ENCODE data around the gene CDCA7. TPM values are rescaled to one million over a fixed set of nuclear protein-coding genes. Genes with fewer than 3 reads are reported as not detected.
"Not testable (repeated sequence)": the region's sequence is repeated elsewhere in the genome, so short reads cannot be mapped to it uniquely, and the experiment has no call there.

CDCA7 gene
- total and polyA plus RNA-seq, 4 donors = 0.69 to 17.7 (median 1.9) TPM

DNA sequence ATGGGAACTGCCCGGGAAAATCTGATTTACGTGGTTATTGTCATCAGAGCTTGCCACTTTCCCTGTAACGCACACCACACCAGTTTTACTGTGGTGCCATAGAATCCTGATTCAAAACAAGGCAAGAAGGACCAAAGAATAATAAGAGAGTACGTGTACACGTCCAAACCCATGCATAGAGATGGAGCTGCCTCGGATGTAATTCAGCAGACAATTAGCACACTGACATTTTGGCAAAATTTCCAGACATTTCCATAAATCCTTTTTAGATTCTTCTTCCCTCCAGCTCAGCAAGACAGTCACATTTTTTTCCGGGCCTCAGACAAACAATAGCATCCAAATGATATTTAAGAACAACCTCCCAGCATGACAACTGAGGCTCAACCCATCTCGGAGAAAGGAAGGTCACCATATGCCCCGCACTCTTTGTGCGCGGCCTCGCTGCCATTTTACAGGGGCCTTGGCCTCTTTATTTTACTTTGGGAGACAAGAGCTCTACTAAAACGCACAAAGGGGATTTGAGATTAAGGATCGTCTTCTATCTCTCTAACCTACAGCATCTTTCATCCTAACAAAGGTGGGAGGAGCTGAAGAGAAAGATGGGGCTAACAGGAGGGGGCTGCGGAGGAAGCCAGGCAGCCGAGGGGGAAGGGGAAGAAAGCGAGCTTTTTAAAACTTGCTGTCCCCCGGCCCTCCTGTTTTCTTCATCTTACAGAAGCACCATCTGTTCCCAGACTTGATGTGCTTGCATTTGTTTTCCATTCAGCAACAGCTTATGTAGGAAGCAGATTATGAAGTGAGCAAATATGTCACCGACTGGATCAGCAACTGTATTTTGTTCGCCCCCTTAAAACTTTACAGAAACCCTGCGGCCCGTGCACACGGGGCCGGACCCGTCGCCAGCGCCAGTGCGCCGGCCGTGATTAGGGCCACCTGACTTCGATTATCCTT, 61.0 kb downstream of the CDCA7 start:
- no peaks in the 10 kb centered on the region for H3K9me3 ChIP-seq (ENCODE audit: control insufficient read depth in 4 of 4, insufficient read depth in 3 of 4, low read length in 3 of 4)
- ATAC-seq (ENCODE audit: insufficient read depth, low FRiP score) (no peak), DNase-seq (peak; percentile 64 to 94 (median 89))
- H3K9ac ChIP-seq (ENCODE audit: insufficient read depth in 1 of 2, low read length in 2 of 2) = no peak overlapping the region
- peaks cover 0 to 3% (median 0%) of the 10 kb centered on the region in 3 donors for H3K27me3 ChIP-seq (ENCODE audit: control insufficient read depth in 3 of 3, insufficient read depth in 3 of 3, low read length in 2 of 3)
- 71 to 85% methylated on average over 31 of the region's 31 CpGs for WGBS, 2 donors
- no peak overlapping the region for H3K27ac ChIP-seq (ENCODE audit: low read depth in 1 of 2, low read length in 1 of 2)
- TF ChIP-seq, protein P1, sequence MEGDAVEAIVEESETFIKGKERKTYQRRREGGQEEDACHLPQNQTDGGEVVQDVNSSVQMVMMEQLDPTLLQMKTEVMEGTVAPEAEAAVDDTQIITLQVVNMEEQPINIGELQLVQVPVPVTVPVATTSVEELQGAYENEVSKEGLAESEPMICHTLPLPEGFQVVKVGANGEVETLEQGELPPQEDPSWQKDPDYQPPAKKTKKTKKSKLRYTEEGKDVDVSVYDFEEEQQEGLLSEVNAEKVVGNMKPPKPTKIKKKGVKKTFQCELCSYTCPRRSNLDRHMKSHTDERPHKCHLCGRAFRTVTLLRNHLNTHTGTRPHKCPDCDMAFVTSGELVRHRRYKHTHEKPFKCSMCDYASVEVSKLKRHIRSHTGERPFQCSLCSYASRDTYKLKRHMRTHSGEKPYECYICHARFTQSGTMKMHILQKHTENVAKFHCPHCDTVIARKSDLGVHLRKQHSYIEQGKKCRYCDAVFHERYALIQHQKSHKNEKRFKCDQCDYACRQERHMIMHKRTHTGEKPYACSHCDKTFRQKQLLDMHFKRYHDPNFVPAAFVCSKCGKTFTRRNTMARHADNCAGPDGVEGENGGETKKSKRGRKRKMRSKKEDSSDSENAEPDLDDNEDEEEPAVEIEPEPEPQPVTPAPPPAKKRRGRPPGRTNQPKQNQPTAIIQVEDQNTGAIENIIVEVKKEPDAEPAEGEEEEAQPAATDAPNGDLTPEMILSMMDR (IDR thresholded peaks at IDR 0.05; ENCODE audit: control extremely low read depth, extremely low read depth) = no peak
- H3K36me3 ChIP-seq (ENCODE audit: control insufficient read depth in 4 of 4, insufficient read depth in 4 of 4, low read length in 4 of 4) = no peaks in the 10 kb centered on the region
- no peak overlapping the region for H3K4me3 ChIP-seq
- peaks cover 0 to 21% (median 0%) of the 10 kb centered on the region in 5 donors for H3K4me1 ChIP-seq (ENCODE audit: control insufficient read depth in 5 of 5, insufficient read depth in 5 of 5, low read length in 5 of 5)

DNA sequence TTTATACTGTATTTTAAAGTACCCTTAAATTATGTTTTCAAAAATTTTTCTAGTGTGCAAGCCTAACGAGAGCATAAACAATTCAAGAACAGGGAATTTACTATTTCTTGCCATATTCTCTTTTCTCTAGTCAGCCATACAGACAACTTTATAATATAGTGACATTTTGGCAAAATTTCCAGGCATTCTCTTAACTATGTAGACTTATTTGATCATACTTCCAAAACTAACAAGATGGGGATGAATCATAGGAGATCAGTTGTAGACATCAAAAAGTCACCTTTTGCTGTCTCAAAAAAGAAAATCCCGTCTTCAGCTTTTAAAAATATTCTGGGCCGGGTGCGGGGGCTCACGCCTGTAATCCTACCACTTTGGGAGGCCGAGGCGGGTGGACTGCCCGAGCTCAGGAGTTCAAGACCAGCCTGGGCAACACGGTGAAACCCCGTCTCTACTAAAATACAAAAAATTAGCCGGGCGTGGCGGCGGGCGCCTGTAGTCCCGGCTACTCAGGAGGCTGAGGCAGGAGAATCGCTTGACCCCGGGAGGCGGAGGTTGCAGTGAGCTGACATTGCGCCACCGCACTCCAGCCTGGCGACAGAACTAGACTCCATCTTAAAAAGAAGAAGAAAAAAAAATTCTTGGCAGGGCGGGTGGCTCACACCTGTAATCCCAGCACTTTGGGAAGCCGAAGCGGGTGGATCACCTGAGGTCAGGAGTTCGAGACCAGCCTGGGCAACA, 61.9 kb downstream of the CDCA7 start:
- DNase-seq = not testable (repeated sequence)

DNA sequence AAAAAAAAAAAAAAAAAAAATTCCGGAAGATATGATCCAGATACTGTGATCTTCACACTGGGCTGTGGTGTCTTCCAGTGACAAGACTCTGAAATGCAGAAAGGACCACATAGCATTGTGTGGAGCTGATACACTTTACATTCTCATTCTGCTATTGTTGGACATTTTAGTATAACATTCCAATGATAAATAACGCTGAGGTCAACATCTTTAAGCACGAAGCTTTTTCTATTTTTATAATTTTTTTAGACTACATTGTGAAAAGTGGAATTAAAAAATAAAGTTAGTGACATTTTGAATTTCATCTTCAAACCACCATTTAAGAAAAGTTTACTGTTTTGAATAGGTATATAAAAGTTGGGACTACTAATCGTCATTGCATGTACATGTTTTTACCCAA, 62.7 kb downstream of the CDCA7 start:
- Histone ChIP-seq H3K27me3 (ENCODE audit: control insufficient read depth in 3 of 3, insufficient read depth in 3 of 3, low read length in 2 of 3) (peaks cover 0 to 5% (median 0%) of the 10 kb centered on the region in 3 donors), H3K27ac (ENCODE audit: low read depth in 1 of 2, low read length in 1 of 2) (no peak overlapping the region), H3K36me3 (ENCODE audit: control insufficient read depth in 4 of 4, insufficient read depth in 4 of 4, low read length in 4 of 4) (no peaks in the 10 kb centered on the region), H3K9ac (ENCODE audit: insufficient read depth in 1 of 2, low read length in 2 of 2) (no peak overlapping the region), H3K4me3 (no peak overlapping the region), H3K9me3 (ENCODE audit: control insufficient read depth in 4 of 4, insufficient read depth in 3 of 4, low read length in 3 of 4) (peaks cover 0 to 3% (median 0%) of the 10 kb centered on the region in 4 donors), H3K4me1 (ENCODE audit: control insufficient read depth in 5 of 5, insufficient read depth in 5 of 5, low read length in 5 of 5) (peaks cover 0 to 21% (median 0%) of the 10 kb centered on the region in 5 donors)
- TF ChIP-seq, protein P1 (IDR thresholded peaks at IDR 0.05; ENCODE audit: control extremely low read depth, extremely low read depth) = no peak
- WGBS, 2 donors = 87 to 94% methylated on average over 4 of the region's 4 CpGs
- DNase-seq = no peak
- ATAC-seq (ENCODE audit: insufficient read depth, low FRiP score) = no peak

More for the DNA sequence above, 61.9 kb downstream of the CDCA7 start:
- not testable (repeated sequence) for H3K4me3 ChIP-seq; H3K27ac ChIP-seq (ENCODE audit: low read depth in 1 of 2, low read length in 1 of 2); ATAC-seq (ENCODE audit: insufficient read depth, low FRiP score); H3K9me3 ChIP-seq (ENCODE audit: control insufficient read depth in 4 of 4, insufficient read depth in 3 of 4, low read length in 3 of 4); H3K9ac ChIP-seq (ENCODE audit: insufficient read depth in 1 of 2, low read length in 2 of 2); H3K27me3 ChIP-seq (ENCODE audit: control insufficient read depth in 3 of 3, insufficient read depth in 3 of 3, low read length in 2 of 3); H3K36me3 ChIP-seq (ENCODE audit: control insufficient read depth in 4 of 4, insufficient read depth in 4 of 4, low read length in 4 of 4)
- WGBS, 2 donors = 96% methylated on average over 26 of the region's 26 CpGs
- peaks cover 0 to 21% (median 0%) of the 10 kb centered on the region in 5 donors for H3K4me1 ChIP-seq (ENCODE audit: control insufficient read depth in 5 of 5, insufficient read depth in 5 of 5, low read length in 5 of 5)

DNA sequence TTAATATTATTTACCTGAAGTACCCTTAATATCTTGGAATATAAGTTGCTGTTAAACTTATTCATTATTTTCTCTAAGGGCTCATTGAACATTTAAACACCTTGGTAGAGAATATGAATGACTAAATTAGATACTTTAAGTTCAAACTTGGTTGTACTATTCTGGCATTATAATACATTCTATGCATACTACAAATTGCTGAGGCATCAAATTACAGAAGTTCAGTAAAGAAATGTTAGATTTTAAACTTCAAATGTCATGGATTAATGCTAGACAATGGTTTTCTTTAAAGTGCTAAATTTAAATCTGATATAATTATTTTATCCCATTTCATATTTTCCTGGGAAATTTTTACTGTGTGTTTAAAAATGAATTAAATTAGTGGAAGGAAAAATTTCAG, 63.1 kb downstream of the CDCA7 start:
- no peak for DNase-seq
- H3K27ac ChIP-seq (ENCODE audit: low read depth in 1 of 2, low read length in 1 of 2) = no peak overlapping the region
- TF ChIP-seq, protein P1 (IDR thresholded peaks at IDR 0.05; ENCODE audit: control extremely low read depth, extremely low read depth) = no peak

More for the DNA sequence above, 63.1 kb downstream of the CDCA7 start:
- Histone ChIP-seq H3K27me3 (ENCODE audit: control insufficient read depth in 3 of 3, insufficient read depth in 3 of 3, low read length in 2 of 3) (peaks cover 0 to 5% (median 0%) of the 10 kb centered on the region in 3 donors), H3K36me3 (ENCODE audit: control insufficient read depth in 4 of 4, insufficient read depth in 4 of 4, low read length in 4 of 4) (no peaks in the 10 kb centered on the region), H3K4me3 (no peak overlapping the region), H3K9me3 (ENCODE audit: control insufficient read depth in 4 of 4, insufficient read depth in 3 of 4, low read length in 3 of 4) (peaks cover 0 to 3% (median 0%) of the 10 kb centered on the region in 4 donors), H3K4me1 (ENCODE audit: control insufficient read depth in 5 of 5, insufficient read depth in 5 of 5, low read length in 5 of 5) (peaks cover 0 to 21% (median 0%) of the 10 kb centered on the region in 5 donors), H3K9ac (ENCODE audit: insufficient read depth in 1 of 2, low read length in 2 of 2) (no peak overlapping the region)
- no peak for ATAC-seq (ENCODE audit: insufficient read depth, low FRiP score)
